OCI-LY7 (cell line): Measurements from ENCODE around the gene LAIR2.

Experiments
- EZH2phosphoT487 ChIP-seq: fragments of 200-600 bp; sonication (generic); IDR thresholded peaks from 2 replicates; pipeline ENCODE4 v1.6.1; 2018; ENCODE audit warnings: low read depth, borderline replicate concordance, mild to moderate bottlenecking, mixed run types, antibody characterized with exemption, low read length, moderate library complexity, mixed read lengths
- TF ChIP-seq, protein P1 (sequence below): fragments of 200-600 bp; sonication (generic); conservative IDR thresholded peaks from 2 replicates; pipeline ENCODE4 v1.5.1; 2014; ENCODE audit warnings: mild to moderate bottlenecking, antibody characterized with exemption, low read length, moderate library complexity, mixed read lengths

DNA sequence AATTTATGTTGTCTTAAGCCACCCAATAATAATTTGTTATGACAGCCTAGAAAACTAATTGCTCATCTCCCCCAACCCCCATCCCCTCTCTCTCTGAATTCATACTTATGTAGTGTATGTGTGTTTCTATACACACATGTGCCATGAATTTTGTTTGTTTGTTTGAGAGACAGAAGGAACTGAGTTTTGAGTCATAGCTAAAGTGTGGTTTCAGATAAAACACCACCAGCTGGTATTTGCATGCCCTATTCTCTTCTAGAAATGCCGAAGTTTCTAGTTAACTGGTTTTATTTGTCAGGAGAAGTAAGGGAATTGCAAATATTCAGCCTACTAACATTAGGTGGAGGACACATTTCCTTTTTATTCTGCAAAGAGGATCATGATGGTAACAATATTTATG, 53.6 kb downstream of the LAIR2 start:
- TF ChIP-seq, protein P1, sequence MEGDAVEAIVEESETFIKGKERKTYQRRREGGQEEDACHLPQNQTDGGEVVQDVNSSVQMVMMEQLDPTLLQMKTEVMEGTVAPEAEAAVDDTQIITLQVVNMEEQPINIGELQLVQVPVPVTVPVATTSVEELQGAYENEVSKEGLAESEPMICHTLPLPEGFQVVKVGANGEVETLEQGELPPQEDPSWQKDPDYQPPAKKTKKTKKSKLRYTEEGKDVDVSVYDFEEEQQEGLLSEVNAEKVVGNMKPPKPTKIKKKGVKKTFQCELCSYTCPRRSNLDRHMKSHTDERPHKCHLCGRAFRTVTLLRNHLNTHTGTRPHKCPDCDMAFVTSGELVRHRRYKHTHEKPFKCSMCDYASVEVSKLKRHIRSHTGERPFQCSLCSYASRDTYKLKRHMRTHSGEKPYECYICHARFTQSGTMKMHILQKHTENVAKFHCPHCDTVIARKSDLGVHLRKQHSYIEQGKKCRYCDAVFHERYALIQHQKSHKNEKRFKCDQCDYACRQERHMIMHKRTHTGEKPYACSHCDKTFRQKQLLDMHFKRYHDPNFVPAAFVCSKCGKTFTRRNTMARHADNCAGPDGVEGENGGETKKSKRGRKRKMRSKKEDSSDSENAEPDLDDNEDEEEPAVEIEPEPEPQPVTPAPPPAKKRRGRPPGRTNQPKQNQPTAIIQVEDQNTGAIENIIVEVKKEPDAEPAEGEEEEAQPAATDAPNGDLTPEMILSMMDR, result no peak
- TF ChIP-seq EZH2phosphoT487, result no peak
